Uterus (tissue), 4 donors: ENCODE results near the gene TMEM53. TPM values are rescaled to one million over a fixed set of nuclear protein-coding genes. Genes with fewer than 3 reads are reported as not detected.

Source experiments
- DNase-seq, 2 donors: peaks; one replicate each; pipeline ENCODE4 v3.0.0-alpha.2; 2019 to 2020
- H3K27ac ChIP-seq, 2 donors: fragments of 200-600 bp; sonication (generic); 1 replicate in 1 of 2; 2 replicates in 1 of 2; pipeline ENCODE4 v1.5.1; 2016 to 2018
- H3K27me3 ChIP-seq, 2 donors: fragments of 200-600 bp; sonication (generic); one replicate each; pipeline ENCODE4 v1.5.1; 2018 to 2019; ENCODE audit warnings: control low read depth in 1 of 2
- H3K36me3 ChIP-seq, 2 donors: fragments of 200-600 bp; sonication (generic); one replicate each; pipeline ENCODE4 v1.5.1; 2019; ENCODE audit warnings: control low read depth in 1 of 2
- H3K4me1 ChIP-seq, 2 donors: fragments of 200-600 bp; sonication (generic); one replicate each; pipeline ENCODE4 v1.5.1; 2018 to 2019; ENCODE audit warnings: control low read depth in 1 of 2
- H3K4me3 ChIP-seq, 2 donors: fragments of 200-600 bp; sonication (generic); 1 replicate in 1 of 2; 2 replicates in 1 of 2; pipeline ENCODE4 v1.5.1; 2018 to 2019; ENCODE audit warnings: mild to moderate bottlenecking in 1 of 2
- H3K9me3 ChIP-seq, 2 donors: fragments of 200-600 bp; sonication (generic); one replicate each; pipeline ENCODE4 v1.5.1; 2019; ENCODE audit warnings: control low read depth in 1 of 2
- CTCF ChIP-seq, 4 experiments: fragments of 200-600 bp in 2 of 4; fragments of 450-650 bp in 2 of 4; sonication (generic) in 2 of 4; IDR thresholded peaks; one replicate each; pipeline ENCODE4 v1.5.1; 2016 to 2019; ENCODE audit warnings: antibody characterized with exemption in 4 of 4, mild to moderate bottlenecking in 2 of 4, moderate library complexity in 1 of 4
- POLR2A ChIP-seq, 2 donors: fragments of 450-650 bp; IDR thresholded peaks; one replicate each; pipeline ENCODE4 v1.6.1; 2016; ENCODE audit warnings: antibody characterized with exemption in 2 of 2, mild to moderate bottlenecking in 1 of 2, moderate library complexity in 1 of 2
- intact Hi-C: fragments of 100-400 bp; cut with DNase I; formaldehyde crosslinking; loops from one replicate; pipeline ENCODE4 v1.15.1; 2023; ENCODE audit warnings: low total_unique reads
- total RNA-seq, 4 donors: library from RNA; depleted of rRNA in 3 of 4; stranded (reverse); fragments of >200 nt in 3 of 4; gene quantifications; one replicate each; pipeline versions ENCODE4 v1.1.0 to v1.2.4, GENCODE V29; 2014 to 2023
- donor health status: DM: yes; HTN: yes; CAD: no.

Gene TMEM53
- total RNA-seq, 4 donors from 2014 or later, result 1.5 to 5.4 (median 3.8) TPM; not detected in 1

- no peak overlapping the region for H3K4me3 ChIP-seq
- no peak for TF ChIP-seq CTCF (IDR thresholded peaks at IDR 0.05)
- no peak for TF ChIP-seq POLR2A (IDR thresholded peaks at IDR 0.05)
- no peak for DNase-seq
Measured at GRCh38 chr1:44608141-44608540, 66.1 kb downstream of the TMEM53 start.

GRCh38 chr1:44606701-44607281 is 67.5 kb downstream of the TMEM53 start:
- Histone ChIP-seq H3K27me3 (no peaks in the 10 kb centered on the region), H3K36me3 (no peaks in the 10 kb centered on the region)
- intact Hi-C loops, result no loop called here

More at GRCh38 chr1:44608141-44608540, 66.1 kb downstream of the TMEM53 start:
- intact Hi-C loops, result no loop called here
- no peaks in the 10 kb centered on the region for H3K4me1 ChIP-seq
- H3K27me3 ChIP-seq, result no peaks in the 10 kb centered on the region
- H3K36me3 ChIP-seq, result no peaks in the 10 kb centered on the region
- no peaks in the 10 kb centered on the region for H3K9me3 ChIP-seq
- H3K27ac ChIP-seq, result no peak overlapping the region

GRCh38 chr1:44605914-44606615 is 68.2 kb downstream of the TMEM53 start:
- Histone ChIP-seq H3K27ac (no peak overlapping the region), H3K4me3 (no peak overlapping the region), H3K4me1 (no peaks in the 10 kb centered on the region), H3K27me3 (no peaks in the 10 kb centered on the region), H3K9me3 (no peaks in the 10 kb centered on the region), H3K36me3 (no peaks in the 10 kb centered on the region)
- TF ChIP-seq POLR2A (IDR thresholded peaks at IDR 0.05) (no peak), CTCF (IDR thresholded peaks at IDR 0.05) (no peak)
- no peak for DNase-seq
- intact Hi-C loops, result no loop called here

More at GRCh38 chr1:44606701-44607281, 67.5 kb downstream of the TMEM53 start:
- TF ChIP-seq CTCF (IDR thresholded peaks at IDR 0.05), result no peak
- Histone ChIP-seq H3K27ac (no peak overlapping the region), H3K4me1 (no peaks in the 10 kb centered on the region), H3K4me3 (no peak overlapping the region), H3K9me3 (no peaks in the 10 kb centered on the region)
- DNase-seq, result no peak

- Histone ChIP-seq H3K36me3 (no peaks in the 10 kb centered on the region), H3K27ac (no peak overlapping the region), H3K4me3 (no peak overlapping the region), H3K27me3 (no peaks in the 10 kb centered on the region), H3K4me1 (no peaks in the 10 kb centered on the region), H3K9me3 (no peaks in the 10 kb centered on the region)
- no peak for DNase-seq
- TF ChIP-seq CTCF (IDR thresholded peaks at IDR 0.05) (no peak), POLR2A (IDR thresholded peaks at IDR 0.05) (no peak)
- intact Hi-C loops, result no loop called here
Measured at GRCh38 chr1:44604157-44604955, 69.9 kb downstream of the TMEM53 start.

- intact Hi-C loops, result no loop called here
- TF ChIP-seq CTCF (IDR thresholded peaks at IDR 0.05), result no peak
- TF ChIP-seq POLR2A (IDR thresholded peaks at IDR 0.05), result no peak
- Histone ChIP-seq H3K4me3 (no peak overlapping the region), H3K36me3 (no peaks in the 10 kb centered on the region), H3K27ac (no peak overlapping the region), H3K27me3 (no peaks in the 10 kb centered on the region), H3K9me3 (no peaks in the 10 kb centered on the region), H3K4me1 (no peaks in the 10 kb centered on the region)
- DNase-seq, result no peak
Measured at GRCh38 chr1:44603718-44604117, 70.6 kb downstream of the TMEM53 start.
